Hepatocyte (in vitro differentiated cells): Measurements from ENCODE around the gene MCHR2. TPM values are rescaled to one million over a fixed set of nuclear protein-coding genes. Genes with fewer than 3 reads are reported as not detected.

Experiments
- DNase-seq: peaks from one replicate; pipeline ENCODE4 v3.0.0-alpha.2; 2016; ENCODE audit warnings: low spot score
- H2AFZ ChIP-seq: fragments of 200-600 bp; sonication (generic); 2 replicates; pipeline ENCODE4 v1.6.0; 2016; ENCODE audit warnings: antibody characterized with exemption, mild to moderate bottlenecking
- H3K27ac ChIP-seq: fragments of 200-600 bp; sonication (generic); 2 replicates; pipeline ENCODE4 v1.5.1; 2016; ENCODE audit warnings: mild to moderate bottlenecking
- H3K27me3 ChIP-seq: fragments of 200-600 bp; sonication (generic); 2 replicates; pipeline ENCODE4 v1.6.1; 2016
- H3K36me3 ChIP-seq: fragments of 200-600 bp; sonication (generic); replicated peaks from 2 replicates; pipeline ENCODE4 v1.5.1; 2016; ENCODE audit warnings: low read depth; ENCODE audit not compliant: insufficient read depth
- H3K4me1 ChIP-seq: fragments of 200-600 bp; sonication (generic); 2 replicates; pipeline ENCODE4 v1.5.1; 2016; ENCODE audit warnings: mild to moderate bottlenecking, moderate library complexity; ENCODE audit not compliant: insufficient read depth
- H3K4me2 ChIP-seq: fragments of 200-600 bp; sonication (generic); 2 replicates; pipeline ENCODE4 v1.6.0; 2016
- H3K4me3 ChIP-seq: fragments of 200-600 bp; sonication (generic); 2 replicates; pipeline ENCODE4 v1.5.1; 2016; ENCODE audit warnings: mild to moderate bottlenecking
- H3K79me2 ChIP-seq: fragments of 200-600 bp; sonication (generic); 2 replicates; pipeline ENCODE4 v1.6.0; 2017; ENCODE audit warnings: mild to moderate bottlenecking
- H3K9me2 ChIP-seq: fragments of 200-600 bp; sonication (generic); replicated peaks from 2 replicates; pipeline ENCODE4 v1.6.0; 2017; ENCODE audit warnings: mild to moderate bottlenecking; ENCODE audit not compliant: insufficient read depth
- H3K9me3 ChIP-seq: fragments of 200-600 bp; sonication (generic); 2 replicates; pipeline ENCODE4 v1.5.1; 2016; ENCODE audit warnings: low read depth, mild to moderate bottlenecking
- H4K20me1 ChIP-seq: fragments of 200-600 bp; sonication (generic); 2 replicates; pipeline ENCODE4 v1.6.0; 2016; ENCODE audit warnings: mild to moderate bottlenecking; ENCODE audit not compliant: insufficient read depth, poor library complexity, severe bottlenecking
- EZH2 ChIP-seq: fragments of 200-600 bp; sonication (generic); IDR thresholded peaks from 2 replicates; pipeline ENCODE4 v1.6.1; 2016; ENCODE audit warnings: antibody characterized with exemption, mild to moderate bottlenecking, borderline replicate concordance
- EZH2phosphoT487 ChIP-seq: fragments of 200-600 bp; sonication (generic); IDR thresholded peaks from one replicate; pipeline ENCODE4 v1.6.1; 2018; ENCODE audit warnings: antibody characterized with exemption, mild to moderate bottlenecking, low read depth, moderate library complexity; ENCODE audit not compliant: unreplicated experiment, severe bottlenecking
- WGBS: methylation state at CpG from one replicate; pipeline ENCODE4 v1.1.6; 2016; ENCODE audit warnings: low lambda C conversion rate; ENCODE audit errors: missing lambda C conversion rate; 5-methylcytosine and 5-hydroxymethylcytosine counted together
- polyA plus RNA-seq: library from polyadenylated mRNA; unstranded; fragments of >200 nt; fragmentation: Nextera tagmentation; extraction: Ambion mirVana; gene quantifications from 2 replicates; pipeline ENCODE4 v1.2.1, GENCODE V29; 2016
- total RNA-seq: library from RNA; depleted of rRNA; stranded (reverse); fragments of >200 nt; gene quantifications from 2 replicates; pipeline ENCODE4 v1.2.3, GENCODE V29; 2014
- TF ChIP-seq, protein P1 (sequence below): fragments of 200-600 bp; sonication (generic); IDR thresholded peaks from 2 replicates; pipeline ENCODE4 v1.5.1; 2016; ENCODE audit warnings: antibody characterized with exemption, mild to moderate bottlenecking; ENCODE audit not compliant: poor library complexity

MCHR2 gene
- total and polyA plus RNA-seq, 2 experiments from 2014 or later, result 0.27 TPM; not detected in 1

DNA sequence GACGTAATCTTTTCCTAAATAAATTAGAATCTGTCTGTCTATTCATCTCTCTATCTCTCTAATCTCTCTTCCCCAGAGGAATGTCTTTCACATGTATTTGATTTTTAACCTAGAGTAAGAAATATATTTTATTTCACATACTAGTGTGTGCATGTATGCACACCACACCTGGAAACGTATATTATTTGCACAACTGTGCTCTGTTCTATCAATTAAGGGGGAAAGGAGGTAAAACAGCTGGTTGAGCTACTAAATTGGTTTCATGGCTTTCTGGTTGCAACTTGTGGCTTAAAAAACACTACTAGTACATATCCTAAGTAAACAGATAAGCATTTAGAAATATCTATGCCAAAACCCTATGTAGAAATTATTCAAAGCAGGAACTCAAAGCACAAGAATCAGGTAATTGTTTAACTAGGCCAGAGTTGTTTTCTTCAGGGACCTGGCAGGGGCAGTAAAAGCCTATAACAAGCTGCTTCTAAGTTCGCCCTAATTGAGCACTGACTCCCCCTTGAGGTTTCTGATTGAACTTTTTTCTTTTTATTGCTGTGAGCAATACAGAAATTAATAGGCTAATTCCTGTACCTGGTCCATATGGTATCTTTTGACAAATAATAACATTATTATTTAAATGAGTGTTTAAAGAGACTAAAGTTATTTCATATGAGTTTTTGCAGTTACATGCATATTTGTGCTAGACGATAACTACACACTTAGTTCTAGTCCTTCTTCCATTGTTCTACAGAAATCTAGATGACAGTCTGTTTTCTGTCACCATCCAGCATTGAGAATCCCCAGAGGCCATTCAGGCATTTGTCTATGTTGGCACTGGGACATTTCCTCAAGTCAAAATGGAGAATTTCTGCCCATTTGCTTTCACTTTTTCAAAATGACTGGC lies 88.6 kb downstream of the MCHR2 start:
- Histone ChIP-seq H3K36me3 (no peaks in the 10 kb centered on the region), H3K79me2 (no peaks in the 10 kb centered on the region), H3K9me2 (no peaks in the 10 kb centered on the region), H4K20me1 (no peaks in the 10 kb centered on the region), H3K9me3 (no peaks in the 10 kb centered on the region), H3K4me3 (no peak overlapping the region), H3K27me3 (no peaks in the 10 kb centered on the region), H3K4me1 (no peaks in the 10 kb centered on the region), H2AFZ (no peak overlapping the region), H3K27ac (no peak overlapping the region), H3K4me2 (no peak overlapping the region)
- no peak for TF ChIP-seq EZH2phosphoT487
- TF ChIP-seq, protein P1, sequence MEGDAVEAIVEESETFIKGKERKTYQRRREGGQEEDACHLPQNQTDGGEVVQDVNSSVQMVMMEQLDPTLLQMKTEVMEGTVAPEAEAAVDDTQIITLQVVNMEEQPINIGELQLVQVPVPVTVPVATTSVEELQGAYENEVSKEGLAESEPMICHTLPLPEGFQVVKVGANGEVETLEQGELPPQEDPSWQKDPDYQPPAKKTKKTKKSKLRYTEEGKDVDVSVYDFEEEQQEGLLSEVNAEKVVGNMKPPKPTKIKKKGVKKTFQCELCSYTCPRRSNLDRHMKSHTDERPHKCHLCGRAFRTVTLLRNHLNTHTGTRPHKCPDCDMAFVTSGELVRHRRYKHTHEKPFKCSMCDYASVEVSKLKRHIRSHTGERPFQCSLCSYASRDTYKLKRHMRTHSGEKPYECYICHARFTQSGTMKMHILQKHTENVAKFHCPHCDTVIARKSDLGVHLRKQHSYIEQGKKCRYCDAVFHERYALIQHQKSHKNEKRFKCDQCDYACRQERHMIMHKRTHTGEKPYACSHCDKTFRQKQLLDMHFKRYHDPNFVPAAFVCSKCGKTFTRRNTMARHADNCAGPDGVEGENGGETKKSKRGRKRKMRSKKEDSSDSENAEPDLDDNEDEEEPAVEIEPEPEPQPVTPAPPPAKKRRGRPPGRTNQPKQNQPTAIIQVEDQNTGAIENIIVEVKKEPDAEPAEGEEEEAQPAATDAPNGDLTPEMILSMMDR, result peak; percentile 59
- 51% methylated on average over 4 of the region's 4 CpGs for WGBS
- DNase-seq, result peak; percentile 69

DNA sequence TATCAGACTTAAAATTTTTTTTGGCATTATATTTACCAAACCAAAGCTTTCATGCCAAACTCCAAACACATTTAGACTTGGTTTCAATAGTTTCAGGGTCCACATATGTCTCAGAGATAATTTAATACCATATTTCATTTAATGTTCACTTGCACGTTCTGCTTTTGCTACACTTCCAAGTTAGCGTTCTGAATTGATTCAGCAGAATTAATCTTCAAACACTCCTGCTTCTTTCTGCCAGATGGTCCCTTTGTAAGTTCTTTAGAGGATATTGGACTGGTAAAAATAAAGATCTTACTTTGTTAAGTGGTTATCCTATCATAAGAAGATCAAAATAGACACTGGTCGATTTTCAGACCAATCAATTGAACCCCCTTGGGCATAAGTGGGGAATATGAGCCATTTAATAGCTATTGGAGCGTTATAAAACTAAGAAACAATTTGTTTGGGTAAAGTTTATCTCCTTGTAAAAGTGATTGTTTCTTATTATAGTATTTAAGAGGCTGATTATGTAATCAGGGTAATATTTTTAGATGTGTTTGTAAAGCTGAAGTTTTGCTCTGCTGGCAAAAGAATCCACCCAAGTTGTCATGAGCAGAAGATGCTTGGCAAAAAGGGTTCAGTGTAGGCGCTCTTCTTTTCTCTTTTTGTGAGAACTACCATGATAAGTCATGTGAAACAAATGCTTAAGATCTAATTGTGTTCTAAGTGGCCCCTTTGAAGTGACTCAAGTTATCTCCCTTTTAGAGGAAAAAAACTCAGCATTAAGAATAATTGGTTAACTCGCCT lies 92.2 kb downstream of the MCHR2 start:
- WGBS, result 57% methylated on average over 6 of the region's 6 CpGs

DNA sequence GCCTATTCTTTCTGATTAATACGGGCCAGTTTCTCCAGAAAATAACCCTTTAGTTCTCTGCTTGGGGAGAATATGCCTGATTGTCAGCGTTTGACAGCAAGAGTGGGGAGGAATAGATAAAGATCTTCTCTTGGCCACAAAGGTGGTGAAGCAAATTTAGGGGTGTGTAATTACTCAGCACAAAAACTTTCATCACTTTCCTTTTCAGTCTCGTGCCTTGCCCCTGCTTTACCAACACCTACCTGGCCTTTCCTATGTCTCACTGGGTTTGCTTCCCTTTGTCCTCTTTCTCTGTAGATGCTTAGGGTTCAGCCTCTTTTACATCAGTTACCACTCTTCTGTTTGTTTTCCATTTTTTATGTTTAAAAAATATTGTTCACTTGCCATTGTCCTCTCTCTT lies 99.2 kb downstream of the MCHR2 start:
- TF ChIP-seq EZH2phosphoT487 (no peak), EZH2 (no peak)
- TF ChIP-seq, protein P1, result no peak
- no peaks in the 10 kb centered on the region for H3K27me3 ChIP-seq
- H3K36me3 ChIP-seq, result no peaks in the 10 kb centered on the region
- H3K27ac ChIP-seq, result no peak overlapping the region
- no peak overlapping the region for H3K4me3 ChIP-seq
- 78% methylated on average over 3 of the region's 3 CpGs for WGBS
- no peaks in the 10 kb centered on the region for H3K9me3 ChIP-seq
- no peaks in the 10 kb centered on the region for H3K9me2 ChIP-seq
- no peaks in the 10 kb centered on the region for H4K20me1 ChIP-seq
- H3K79me2 ChIP-seq, result no peaks in the 10 kb centered on the region
- no peak overlapping the region for H2AFZ ChIP-seq
- no peaks in the 10 kb centered on the region for H3K4me1 ChIP-seq
- no peak overlapping the region for H3K4me2 ChIP-seq
- no peak for DNase-seq

More for the DNA sequence above, 92.2 kb downstream of the MCHR2 start:
- H3K4me2 ChIP-seq, result no peak overlapping the region
- no peaks in the 10 kb centered on the region for H3K79me2 ChIP-seq
- TF ChIP-seq EZH2, result no peak
- TF ChIP-seq, protein P1, result no peak
- TF ChIP-seq EZH2phosphoT487, result no peak
- H3K9me3 ChIP-seq, result no peaks in the 10 kb centered on the region
- H2AFZ ChIP-seq, result no peak overlapping the region
- H4K20me1 ChIP-seq, result no peaks in the 10 kb centered on the region
- no peaks in the 10 kb centered on the region for H3K27me3 ChIP-seq
- H3K9me2 ChIP-seq, result no peaks in the 10 kb centered on the region
- no peaks in the 10 kb centered on the region for H3K36me3 ChIP-seq
- no peak overlapping the region for H3K4me3 ChIP-seq
- DNase-seq, result no peak
- no peak overlapping the region for H3K27ac ChIP-seq
- H3K4me1 ChIP-seq, result no peaks in the 10 kb centered on the region
